Stimulated activated CD4-positive, alpha-beta T cell treated with anti-CD3 and anti-CD28 coated beads, TNF-alpha, amount 100 ng/mL, for 4 hours (primary cell): ENCODE measurements around the gene RAB29.
"Not testable (repeated sequence)": the region's sequence is repeated elsewhere in the genome, so short reads cannot be mapped to it uniquely, and the experiment has no call there.

Source experiments
- DNase-seq, 3 experiments: peaks; one replicate each; pipeline ENCODE4 v3.0.0-alpha.2; 2020; ENCODE audit warnings: low read depth in 3 of 3

RAB29 gene

DNA sequence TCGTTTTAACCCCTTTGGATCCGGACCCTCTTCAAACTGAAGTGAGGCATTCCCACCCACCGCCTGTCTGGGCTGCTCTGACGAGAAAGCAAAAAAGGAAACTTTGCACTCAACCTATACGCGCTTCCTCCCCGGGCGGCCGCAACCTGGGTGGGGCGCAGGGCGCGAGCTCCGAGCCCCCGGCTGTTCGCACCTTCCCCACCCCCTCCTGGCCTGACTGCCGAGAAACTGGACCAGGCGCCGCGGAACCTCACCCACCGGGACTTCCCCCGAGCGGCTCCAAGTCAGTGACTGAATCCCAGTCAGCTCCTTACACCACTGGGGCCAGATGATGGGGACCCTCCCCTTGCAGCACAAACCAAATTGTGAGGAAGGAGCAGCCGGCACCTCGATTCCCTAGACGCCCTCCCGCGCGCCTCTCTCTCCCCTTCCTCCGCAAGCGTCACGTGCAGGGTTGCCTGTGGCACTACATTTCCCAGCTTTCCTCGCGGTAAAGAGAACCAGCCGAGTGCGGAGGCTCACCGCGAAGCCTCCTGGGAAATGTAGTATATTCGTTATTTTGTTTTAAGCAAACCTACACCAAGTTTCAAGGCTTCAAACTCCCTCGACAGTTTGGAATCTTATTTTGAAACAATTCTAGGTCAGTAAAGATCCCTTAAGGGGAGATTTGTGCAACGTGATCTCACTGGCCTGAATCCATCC lies at the start of gene RAB29:
TSS of gene RAB29 (minus strand) at position 468 of the 702 bp plus-strand sequence. CDS start 526 bp downstream, outside the sequence.
- DNase-seq, result peak; percentile 57 to 74 (median 65)

DNA sequence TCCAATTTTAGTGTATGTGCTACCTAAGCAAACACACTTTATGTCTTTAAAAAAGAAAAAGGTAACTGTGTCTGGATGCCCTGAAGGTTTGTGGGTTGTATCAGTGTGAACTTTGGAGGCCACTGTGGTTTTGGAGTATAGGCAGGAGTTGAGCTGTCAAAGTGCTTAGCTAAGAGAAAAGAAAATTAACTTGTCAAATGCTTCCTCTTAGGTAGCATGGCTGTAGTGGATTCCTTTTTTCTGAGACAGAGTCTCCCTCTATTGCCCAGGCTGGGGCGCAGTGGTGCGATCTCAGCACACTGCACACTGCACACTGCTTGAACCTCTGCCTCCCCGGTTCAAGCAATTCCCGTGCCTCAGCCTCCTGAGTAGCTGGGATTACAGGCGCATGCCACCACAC lies 48.9 kb upstream of the RAB29 start:
- no peak for DNase-seq

GRCh38 chr1:205823260-205823659 lies 48.0 kb upstream of the RAB29 start:
- not testable (repeated sequence) for DNase-seq

GRCh38 chr1:205822397-205822796 lies 47.1 kb upstream of the RAB29 start:
- no peak for DNase-seq

- no peak for DNase-seq
Measured at GRCh38 chr1:205817988-205818387, 42.7 kb upstream of the RAB29 start.

DNA sequence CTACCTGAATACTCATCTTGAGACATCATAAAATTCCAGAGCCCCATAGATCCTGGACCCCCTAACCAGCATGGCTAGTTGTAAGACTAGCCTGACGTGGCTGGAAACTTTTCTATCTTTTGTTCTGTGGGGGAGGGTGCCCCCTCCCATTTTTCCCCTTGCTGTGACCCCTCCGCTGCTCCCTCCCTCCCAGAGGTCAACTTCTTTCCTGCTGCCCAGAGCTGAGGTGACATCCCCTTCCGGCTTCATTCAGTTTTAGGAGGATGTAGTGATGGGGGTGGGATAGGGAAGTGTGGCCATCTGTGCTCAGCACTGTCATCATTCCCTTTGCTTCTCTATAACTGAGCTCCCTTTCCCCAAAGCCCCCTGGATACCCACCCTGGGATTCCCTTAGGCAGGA lies 42.1 kb upstream of the RAB29 start:
- no peak for DNase-seq

DNA sequence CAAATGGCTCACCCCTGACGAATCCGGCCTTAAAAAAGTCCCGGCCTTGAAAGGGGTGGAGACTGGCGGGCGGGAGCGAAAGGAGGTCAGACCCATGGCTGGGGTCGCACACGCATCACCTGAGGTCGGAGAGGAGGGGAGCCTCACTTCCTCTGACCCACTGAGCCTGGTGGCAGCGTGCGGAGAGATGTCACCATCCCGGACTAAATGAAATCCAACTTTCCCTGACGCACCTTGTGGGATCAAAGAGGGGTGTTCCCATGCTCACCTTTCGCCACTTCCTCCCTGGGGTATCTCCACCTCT lies 38.4 kb upstream of the RAB29 start:
- no peak for DNase-seq

DNA sequence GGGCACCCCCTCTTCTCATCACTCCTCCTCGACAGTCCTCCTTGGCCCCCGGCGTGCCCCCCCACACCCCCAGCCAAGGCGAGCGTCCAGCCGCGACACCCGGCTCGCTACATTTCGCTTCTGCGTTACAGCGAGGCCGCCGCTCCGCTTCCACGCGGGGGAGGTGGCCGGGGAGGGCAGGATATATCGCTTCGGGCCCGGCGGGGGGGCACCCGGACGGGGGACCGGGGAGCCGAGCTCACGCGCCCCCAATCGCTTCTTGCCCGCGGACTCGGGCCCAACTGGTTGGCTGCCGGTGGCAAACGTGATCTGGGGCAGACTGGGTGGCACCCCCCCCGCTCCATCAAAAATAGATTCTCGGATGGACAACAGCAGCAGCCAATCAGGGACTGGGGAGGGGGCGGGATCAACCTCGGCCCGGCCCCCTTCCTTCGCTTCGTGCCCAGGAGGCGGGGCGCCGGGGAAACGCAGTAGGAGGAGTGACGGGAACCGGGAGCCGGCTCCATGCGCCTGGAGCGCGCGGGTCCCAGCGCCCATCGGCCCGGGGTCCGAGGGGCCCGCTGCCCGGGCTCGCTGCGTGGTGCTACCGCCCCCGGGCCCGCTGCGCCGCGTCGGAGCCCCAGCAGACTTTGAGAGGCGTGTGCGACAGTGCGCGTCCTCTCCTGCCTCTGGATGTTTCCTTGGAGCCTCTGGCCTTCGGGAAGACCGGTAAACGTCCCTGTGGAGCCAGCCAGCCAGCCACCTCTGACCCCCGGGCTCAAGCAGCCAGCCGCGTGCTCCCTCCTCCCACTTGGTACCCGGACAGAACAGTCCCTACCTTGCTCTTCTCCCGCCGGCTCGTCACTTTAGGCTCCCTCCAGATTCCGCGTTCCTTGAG lies 37.8 kb upstream of the RAB29 start, which contains the start of gene SLC41A1:
TSS of gene SLC41A1 (minus strand) at position 321 of the 877 bp plus-strand sequence. CDS start 2,757 bp downstream, outside the sequence.
- peak; percentile 80 to 85 (median 84) for DNase-seq

DNA sequence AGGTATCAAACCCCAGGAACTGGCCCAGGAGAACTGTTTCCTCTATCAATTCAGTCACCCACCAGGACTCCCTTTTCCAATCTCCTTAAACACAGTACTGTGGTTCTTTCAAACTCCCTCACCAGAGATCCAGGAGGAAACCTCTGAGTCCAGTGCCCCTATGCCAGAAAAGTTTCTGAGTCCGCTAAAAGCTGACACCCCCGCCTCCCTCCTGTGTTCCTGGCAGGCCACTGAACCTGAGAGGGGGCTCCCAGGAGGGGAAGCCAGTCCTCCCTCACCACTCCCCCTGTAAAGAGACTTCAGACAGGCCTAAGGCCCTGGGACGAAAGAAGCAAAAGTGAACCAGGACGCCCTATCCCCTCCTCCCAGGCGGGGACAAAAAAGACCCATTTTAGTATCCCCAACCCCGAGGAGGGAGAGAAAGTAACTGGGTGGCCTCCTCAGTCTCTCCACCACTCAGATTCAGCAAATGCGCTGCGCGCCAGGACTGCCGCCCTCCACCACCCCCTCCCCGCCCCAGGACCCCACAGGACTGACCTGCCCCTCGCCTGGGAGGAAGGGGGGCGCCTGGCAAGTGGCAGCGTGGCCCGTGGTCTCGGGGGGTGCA lies 37.1 kb upstream of the RAB29 start:
- DNase-seq, result no peak

- DNase-seq, result no peak
Measured at GRCh38 chr1:205811660-205812059, 36.4 kb upstream of the RAB29 start.

DNA sequence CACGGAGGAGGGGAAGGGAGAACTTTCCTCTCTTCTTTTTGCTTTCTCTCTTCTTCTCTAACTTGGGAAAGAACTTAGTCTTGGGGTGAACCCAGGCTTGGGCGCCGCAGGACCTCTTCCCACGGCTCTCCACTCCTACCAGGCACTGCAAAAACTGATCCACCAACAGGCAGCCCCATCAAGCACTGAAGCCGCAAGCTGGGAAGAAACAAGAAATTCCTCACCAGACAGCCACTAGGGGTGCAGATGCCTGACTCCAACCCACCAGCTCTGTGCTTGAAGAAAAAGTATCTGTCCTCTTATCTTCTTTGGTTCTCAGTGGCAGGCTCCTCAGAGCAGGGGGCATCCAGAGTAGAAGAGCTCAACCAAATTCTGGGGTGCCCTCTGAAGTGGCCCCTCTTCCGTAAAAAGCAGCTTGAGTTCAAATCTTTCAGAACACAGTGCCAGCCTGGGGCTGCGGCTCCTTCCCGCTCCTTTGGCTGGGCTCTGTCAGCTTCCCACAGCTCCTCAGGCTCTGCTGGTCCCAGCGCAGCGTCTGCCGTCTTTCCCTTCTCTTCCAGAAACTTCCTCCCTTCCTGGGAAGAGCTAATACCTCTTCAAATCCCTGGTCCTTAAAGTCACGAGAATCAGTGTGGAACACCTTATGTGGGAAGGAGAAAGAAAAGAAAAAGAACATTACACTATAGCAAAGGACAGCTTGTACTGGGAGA lies 35.3 kb upstream of the RAB29 start:
- no peak for DNase-seq

DNA sequence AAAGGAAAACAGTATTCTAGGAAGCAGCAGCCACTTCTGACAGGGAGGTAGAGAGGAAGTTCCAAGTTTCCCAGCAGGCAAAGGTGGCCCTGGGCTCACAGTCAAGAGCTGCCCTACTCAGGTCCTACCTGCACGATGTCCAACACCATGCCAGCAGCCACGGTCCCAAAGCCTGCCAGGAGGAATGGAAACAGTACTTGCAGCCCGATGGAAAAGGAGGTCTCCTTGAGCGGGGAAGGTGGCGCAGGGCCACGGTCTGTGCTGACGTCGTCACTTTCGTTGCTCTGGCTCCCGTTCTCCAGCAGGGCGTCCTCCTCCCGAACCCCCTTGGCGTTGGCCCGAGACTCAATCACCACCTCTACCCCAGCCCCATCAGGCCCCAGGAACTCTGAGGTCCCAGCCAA lies 34.7 kb upstream of the RAB29 start:
- no peak for DNase-seq

- DNase-seq, result no peak
Measured at GRCh38 chr1:205809469-205809868, 34.2 kb upstream of the RAB29 start.

- DNase-seq, result peak in 1 of 3 experiments; percentile 14
Measured at GRCh38 chr1:205805082-205805711, 29.9 kb upstream of the RAB29 start.

GRCh38 chr1:205804605-205805004 lies 29.3 kb upstream of the RAB29 start:
- DNase-seq, result no peak

- DNase-seq, result no peak
Measured at GRCh38 chr1:205803986-205804385, 28.7 kb upstream of the RAB29 start.

- DNase-seq, result no peak
Measured at GRCh38 chr1:205802060-205802459, 26.8 kb upstream of the RAB29 start.

DNA sequence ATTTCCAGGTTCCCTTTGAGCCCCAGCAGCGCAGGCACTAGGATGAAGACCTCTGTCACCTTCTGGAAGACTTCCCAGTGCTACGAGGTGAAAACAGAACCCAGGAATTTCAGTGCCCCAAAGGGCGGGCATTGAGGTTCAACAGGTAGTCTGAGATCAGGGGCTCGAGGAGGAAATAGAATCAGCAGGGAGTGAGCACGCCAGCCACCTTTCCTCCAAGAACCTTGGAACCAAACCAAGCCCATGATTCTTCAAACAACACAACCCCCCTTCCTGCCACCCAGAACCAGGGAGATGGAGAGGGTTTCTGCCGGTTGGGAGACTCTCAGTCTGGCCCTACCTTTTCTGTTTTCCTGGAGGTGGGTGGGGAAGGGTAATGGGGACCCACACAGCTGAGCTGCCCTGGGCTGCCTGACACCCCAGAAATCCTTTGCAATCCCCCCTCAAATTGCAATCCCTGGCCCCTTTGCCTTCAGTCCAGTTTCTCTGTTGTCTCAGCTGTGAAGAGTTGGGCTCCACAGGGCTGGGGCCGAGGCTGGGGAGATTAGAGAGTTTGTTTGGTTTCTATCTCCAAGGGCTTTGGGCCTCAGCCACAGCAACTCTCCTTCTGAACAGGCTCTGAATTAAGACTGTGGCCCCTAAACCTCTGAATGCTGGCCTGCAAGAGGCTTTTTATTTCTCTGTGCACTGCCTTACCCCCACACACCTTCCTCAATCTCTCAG lies 25.9 kb upstream of the RAB29 start:
- DNase-seq, result no peak

DNA sequence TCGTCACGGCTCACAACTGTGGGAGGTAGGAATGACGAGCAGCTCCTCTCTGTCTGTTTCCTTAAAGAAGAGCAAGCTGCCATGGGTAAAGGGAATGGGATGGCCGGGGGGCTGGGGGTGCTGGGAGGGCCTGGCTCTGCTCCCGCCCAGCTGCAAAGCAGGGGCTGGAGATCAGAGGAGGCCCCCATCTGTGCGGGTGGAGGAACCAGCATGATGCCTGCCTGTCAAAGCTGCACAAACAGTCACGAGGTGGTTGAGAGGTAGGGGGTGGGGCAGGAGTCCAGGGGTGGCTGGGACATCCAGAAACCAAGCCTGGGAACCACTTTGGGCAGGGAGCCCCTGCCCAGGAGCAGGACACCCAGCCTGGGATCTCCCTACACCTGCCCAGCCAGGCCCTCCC lies 25.1 kb upstream of the RAB29 start:
- DNase-seq, result no peak

DNA sequence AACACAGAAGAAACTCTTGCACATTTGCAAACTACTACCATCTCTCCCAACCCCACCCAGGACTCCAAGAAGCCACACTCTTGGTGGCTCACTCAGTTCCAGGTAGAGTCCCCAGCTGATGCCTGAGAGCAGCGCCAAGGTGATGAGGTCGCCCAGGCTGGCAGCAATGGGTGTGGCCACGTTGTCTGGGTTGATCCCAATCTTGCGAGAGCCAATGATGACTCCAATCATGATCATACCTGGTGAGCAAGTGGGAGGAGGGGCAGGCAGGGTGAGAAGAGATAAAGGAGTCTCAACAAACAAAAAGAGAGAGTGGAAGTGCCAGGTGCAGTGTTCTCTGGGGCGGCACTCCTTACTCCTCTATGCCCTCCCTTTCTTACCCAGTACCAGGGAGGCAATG lies 23.3 kb upstream of the RAB29 start:
- DNase-seq, result no peak

- DNase-seq, result no peak
Measured at GRCh38 chr1:205797168-205797567, 21.9 kb upstream of the RAB29 start.
